Eye (tissue), 1 donor: ENCODE data around the gene SLC2A11.

Experiments
- DNase-seq: peaks from one replicate; pipeline ENCODE4 v3.0.0-alpha.2; 2015

Gene SLC2A11

GRCh38 chr22:23857606-23858483 lies at the start of gene SLC2A11:
Gene SLC2A11 (plus strand): TSS chr22:23857875. CDS start chr22:23858000, 125 bp downstream.
- DNase-seq, result peak; percentile 100

- no peak for DNase-seq
Observed at GRCh38 chr22:23812378-23812777, 45.3 kb upstream of the SLC2A11 start.

DNA sequence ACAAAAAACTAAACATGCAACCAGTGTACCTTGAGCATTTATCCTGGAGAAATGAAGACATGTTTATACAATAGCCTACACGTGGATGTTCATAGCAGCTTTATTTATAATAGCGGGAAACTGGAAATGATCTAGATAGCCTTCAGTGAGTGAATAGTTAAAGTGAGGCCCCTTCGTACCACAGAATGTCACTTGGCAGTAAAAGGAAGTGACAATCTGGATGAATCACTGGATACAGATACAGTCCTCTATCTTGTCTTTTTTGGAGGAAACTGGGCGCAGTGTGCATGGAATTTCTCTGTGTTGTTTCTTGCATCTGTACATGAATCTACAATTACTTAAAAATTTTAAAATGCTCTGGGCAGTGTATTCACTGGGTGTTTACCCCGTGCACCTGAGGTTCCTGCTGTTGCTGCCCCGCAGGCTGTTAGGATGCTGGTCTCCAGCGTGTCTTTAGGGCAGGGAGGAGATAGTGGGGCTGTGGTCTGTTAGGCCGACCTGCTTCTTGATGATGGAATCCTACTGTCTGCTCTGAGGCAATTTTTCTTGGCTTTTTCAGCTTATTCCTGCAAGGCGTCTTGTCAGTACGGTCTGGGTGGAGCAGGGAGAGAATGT lies 42.0 kb upstream of the SLC2A11 start:
- no peak for DNase-seq

- no peak for DNase-seq
Observed at GRCh38 chr22:23816156-23816976, 41.3 kb upstream of the SLC2A11 start.

DNA sequence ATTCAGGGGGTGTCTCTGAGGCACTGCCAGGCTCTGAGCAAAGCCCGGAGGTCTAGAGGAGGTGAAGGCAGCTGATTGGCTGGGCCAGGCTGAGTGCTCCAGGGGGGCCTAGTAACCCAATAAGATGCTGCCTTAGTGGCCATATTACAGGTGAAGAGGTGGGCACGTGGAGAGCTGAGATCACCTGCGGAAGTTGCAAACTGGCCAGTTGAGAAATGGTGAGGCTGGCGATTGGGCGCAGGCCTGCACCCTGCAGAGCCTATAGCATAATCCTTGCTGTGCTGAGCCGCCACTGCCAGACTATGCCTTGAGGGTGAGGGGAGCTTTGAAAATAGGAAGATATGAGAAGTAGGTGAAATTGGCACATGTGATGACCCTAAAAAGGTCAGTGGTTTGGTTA lies 40.5 kb upstream of the SLC2A11 start:
- DNase-seq, result no peak

DNA sequence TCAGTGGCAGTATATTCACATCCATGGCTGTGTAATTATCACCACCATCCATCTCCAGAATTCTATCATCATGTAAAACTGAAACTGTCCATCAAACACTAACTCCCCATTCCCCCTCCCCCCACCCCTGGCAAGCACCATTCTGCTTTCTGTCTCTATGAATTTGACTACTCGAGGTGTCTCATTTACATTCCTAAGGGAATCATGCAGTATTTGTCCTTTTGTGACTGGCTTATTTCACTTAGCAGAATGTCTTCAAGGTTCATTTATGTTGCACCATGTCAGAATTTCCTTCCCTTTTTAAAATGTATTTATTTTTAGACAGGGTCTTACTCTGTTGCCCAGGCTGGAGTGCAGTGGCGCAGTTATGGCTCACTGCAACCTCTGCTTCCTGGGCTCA lies 39.1 kb upstream of the SLC2A11 start:
- DNase-seq, result no peak

DNA sequence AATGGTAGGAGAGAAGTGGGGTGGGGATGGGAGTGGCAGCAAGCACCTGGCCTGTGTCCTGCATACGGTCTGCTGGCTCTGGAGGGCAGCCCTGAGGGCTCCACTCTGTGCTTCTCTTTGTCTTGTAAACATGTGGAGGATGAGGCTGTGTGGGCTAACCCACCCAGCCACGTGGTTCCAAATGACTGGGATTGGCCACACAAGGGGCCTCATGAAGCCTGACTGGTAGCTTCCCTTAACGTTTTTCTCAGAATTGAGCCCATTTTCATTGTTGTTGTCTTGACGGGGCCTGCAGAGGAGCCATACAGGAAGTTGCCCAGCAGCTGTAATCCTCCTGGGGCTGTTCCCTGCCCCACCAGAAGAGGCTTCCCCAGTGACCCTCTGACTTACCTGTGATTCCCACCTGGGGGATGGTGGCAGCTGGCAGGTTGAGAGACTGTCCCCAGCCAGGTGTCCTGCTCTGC lies 36.9 kb upstream of the SLC2A11 start:
- no peak for DNase-seq

DNA sequence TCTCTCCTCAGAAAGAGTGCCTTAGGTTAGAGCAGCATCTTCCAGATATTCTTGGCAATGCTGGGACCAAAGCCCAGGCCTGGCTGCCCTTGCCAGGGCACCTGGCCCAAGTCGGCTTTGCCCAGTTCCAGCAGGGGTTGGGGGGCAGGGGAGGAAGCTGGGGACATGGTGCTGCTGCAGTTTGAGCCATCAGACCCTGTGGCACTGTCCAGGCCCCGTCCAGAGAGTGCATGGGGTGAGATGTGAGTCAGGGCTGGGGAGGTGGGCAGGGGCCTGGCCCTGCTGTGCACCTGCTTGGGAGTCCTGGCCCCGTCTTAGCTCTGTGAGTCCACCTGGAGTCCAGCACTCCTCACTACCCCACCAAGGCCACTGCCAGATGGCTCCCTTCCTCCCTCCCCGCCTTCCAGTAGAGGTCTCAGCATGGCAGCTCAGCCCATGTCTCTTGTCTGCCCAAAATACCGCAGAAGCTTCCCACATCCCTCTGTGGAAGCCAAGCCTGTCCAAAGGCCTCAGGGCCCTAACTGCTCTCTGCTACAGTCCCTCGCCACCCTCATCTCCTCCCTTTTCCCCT lies 35.5 kb upstream of the SLC2A11 start:
- no peak for DNase-seq

DNA sequence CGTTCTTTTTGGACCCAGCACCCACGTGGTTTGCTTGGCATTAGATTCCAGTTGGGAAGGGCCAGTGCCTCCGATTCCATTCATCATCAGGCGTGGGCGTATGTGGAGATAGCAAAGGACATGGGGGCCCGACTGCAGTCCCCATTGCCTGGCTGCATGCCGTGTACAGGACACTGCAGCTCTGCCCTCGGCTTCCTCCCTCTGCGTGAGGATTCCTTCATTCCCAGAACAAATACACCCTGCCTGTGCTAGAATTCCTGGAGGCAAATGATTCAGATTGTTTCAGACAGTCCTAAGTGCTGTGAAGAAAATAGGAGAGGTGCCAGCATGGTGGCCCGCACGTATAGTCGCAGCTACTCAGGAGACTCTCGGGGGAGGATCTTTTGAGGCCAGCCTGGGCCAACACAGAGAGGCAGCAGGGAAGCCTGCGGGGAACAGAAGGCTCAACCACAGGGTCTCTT lies 34.3 kb upstream of the SLC2A11 start:
- no peak for DNase-seq

GRCh38 chr22:23824476-23825245 lies 33.0 kb upstream of the SLC2A11 start:
- DNase-seq, result no peak

- no peak for DNase-seq
Observed at GRCh38 chr22:23825246-23825905, 32.3 kb upstream of the SLC2A11 start.

DNA sequence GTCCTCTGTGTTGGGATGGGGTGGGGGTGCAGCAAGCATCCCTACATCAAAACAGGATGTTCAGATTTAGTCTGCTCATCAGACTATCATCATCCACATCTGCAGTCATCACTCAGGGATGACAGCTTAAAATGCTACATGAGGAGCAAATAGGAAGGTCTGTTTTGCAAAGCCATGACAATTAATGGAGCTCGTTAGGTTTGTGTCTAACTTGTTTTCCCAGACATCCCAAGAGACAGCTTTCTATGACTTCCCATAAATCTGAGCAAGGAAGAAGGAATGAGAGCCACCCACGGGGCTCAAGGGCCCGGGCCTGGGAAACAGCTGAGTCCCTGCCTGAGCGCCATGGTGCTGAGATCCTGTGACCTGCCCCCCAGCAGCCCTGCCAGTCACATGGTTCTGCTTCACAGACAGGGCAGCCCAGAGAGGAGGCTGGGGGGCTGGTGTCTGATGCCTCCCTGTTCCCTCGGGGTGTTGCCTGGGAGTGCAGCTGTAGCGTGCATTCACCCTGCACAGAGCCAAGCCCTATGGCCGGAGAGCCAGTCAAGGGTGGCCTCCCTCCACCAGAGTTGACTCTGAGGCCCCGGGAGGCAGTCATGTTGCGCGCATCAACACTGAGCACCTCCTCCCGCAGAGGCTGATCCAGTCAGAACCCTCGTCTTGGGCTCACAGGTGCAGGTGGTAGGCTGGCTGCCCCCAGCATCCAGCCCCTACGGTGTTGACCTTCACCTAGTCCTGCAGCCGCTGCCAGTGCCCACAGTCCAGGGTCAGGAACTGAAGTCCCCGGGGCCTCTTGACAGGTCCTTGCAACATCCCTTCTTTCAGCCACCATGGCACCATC lies 30.9 kb upstream of the SLC2A11 start:
- DNase-seq, result no peak

- DNase-seq, result no peak
Observed at GRCh38 chr22:23827351-23827995, 30.2 kb upstream of the SLC2A11 start.

DNA sequence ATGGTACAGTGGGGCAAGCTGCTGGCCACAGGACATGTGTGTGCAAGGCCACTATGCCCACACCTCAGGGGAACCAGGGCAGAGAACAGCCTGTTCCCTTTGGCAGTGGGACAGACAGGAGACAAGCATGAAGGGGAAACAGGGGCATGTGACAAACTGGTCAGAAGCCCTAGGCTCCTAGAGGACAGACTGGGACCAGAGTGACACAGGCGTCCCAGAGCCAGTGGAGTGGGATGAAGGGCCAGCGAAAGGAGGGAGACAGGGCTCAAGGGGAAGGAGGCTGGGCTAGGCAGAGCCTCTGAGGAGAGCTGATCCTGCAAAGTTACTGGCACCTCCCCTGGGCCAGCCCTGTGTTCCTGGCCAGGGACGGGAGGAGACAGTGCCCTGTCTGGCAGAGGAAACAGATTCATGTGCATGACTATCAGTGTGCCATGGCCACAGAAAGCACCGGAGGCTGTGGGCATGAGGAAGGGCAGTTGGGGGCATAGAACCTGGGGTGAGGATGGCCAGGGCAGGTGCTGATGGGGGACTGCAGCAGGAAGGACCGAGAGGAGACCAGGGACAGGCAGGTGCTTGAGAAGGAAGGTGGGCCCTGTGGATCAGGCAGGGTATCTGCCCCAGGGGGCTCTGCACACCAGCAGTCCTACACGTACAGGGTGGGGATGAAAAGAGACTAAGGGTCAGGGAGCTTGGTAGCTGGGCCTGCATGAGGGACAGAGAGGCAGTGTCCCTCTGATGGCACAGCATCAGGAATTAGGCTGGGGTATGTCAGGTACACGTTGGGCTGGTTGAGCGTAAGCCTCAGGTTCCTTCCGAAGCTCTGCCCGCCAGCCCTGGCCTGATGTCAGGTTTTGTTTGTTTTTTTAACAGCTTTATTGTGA lies 28.6 kb upstream of the SLC2A11 start:
- DNase-seq, result no peak

- DNase-seq, result peak; percentile 44
Observed at GRCh38 chr22:23829845-23830372, 27.8 kb upstream of the SLC2A11 start.

DNA sequence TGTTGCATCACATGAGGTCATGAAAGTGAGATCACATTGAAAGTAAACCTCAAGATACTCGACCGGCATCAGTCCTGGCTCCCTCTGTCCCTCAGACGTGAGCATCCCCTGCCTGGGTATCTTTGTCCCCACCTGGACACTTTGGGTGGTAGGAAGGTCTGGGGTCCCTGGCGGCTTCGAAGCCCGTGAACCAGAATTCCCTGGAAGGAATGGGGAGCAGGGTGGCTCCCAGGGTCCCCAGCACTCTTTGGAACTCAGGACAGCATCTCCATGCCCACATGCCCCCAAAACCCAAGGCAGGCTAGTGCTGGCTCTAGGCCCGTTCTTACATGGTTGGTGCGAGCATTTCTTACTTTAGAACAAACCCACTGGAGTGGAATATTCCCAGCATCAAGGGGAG lies 26.4 kb upstream of the SLC2A11 start:
- DNase-seq, result no peak

DNA sequence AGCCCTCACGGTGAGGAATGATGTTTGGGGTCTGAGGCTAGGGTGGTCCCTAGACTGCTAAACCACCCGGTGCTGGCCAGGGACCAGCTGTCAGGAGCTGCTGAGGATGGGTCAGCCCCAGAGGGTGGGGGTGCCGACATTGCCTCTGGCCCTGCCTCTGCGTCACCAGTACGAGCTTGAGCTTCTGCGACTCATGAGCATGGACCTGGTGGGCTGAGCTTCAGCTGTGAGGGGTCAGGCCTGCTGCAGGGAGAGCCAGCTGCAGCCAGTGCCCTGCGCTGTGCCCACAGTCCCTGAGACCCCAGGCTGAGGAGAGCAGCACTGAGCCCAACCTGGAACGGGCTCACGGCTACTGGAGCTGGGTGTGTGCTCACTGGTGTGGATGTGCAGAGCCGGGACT lies 25.9 kb upstream of the SLC2A11 start:
- DNase-seq, result no peak

DNA sequence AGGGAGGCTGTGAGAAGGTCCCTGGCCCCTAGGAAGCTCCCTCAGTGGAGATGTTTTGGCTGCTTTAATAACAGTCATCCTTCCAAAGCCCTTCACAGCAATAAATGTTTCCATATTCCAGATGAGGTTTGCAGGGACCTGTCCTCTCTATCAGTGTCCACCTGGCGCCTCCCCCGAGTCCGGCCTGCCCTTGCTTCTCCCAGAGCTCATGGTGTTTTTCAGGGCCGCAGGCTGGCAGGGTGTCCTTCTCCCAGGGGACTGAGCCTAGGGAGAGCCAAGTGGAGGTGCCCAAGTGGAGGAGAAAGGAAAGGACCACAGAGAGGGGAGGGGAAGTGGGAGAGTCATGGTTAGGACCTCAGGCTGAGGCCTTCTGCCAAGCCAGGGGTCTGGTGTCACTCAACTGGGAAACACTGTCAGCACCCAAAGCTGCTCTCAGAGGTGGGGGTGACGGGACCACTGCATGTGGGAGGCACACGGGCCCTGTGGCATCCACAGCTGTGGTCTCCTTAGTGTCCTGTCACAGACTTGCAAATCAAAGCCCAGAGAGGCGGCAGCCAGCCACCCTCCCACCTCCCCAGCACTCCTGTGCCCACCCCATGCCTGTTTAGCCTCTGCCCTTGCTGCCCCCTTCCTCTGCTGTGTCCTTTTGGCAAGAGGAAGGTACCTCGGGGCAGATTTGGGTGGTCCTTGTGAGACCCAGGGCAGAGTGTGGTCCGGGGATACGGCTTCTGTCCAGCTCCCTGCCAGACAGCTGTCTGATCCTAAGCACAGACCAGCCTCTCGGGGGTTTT lies 25.3 kb upstream of the SLC2A11 start:
- no peak for DNase-seq
